ENCODE data around the gene MTOR. TPM values are rescaled to one million over a fixed set of nuclear protein-coding genes. Genes with fewer than 3 reads are reported as not detected.

The MTOR gene
- total RNA-seq, 1 donor from 2014 or later: 53.0 TPM

DNA sequence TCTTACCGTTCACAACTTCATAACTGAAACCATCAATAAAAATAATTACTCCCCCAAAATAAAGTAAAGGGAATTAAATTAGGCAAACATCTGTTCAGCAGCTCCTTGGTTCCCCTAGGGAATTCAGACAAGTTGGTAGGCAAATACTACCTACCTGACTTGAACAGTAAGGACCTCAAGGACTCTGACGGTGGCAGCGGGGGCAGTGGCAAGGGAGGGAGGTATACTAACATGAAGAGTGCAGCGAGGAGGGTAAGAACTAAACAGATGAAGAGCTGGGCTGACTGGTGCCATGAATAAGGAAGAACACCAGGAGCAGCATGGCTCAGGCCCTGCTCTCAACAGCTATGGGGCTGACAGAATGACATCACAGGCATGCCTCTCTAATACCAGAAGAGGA, 33.1 kb downstream of the MTOR start:
- H3K36me3 Mint-ChIP-seq: peaks cover 33% of the 10 kb centered on the region
- no peaks in the 10 kb centered on the region for H3K27me3 Mint-ChIP-seq
- no peak overlapping the region for H3K27ac Mint-ChIP-seq
- no peaks in the 10 kb centered on the region for H3K4me1 Mint-ChIP-seq (ENCODE audit: unreplicated experiment)
- no peaks in the 10 kb centered on the region for H3K9me3 Mint-ChIP-seq
- H3K4me3 Mint-ChIP-seq: no peak overlapping the region
- TF ChIP-seq, protein P1, sequence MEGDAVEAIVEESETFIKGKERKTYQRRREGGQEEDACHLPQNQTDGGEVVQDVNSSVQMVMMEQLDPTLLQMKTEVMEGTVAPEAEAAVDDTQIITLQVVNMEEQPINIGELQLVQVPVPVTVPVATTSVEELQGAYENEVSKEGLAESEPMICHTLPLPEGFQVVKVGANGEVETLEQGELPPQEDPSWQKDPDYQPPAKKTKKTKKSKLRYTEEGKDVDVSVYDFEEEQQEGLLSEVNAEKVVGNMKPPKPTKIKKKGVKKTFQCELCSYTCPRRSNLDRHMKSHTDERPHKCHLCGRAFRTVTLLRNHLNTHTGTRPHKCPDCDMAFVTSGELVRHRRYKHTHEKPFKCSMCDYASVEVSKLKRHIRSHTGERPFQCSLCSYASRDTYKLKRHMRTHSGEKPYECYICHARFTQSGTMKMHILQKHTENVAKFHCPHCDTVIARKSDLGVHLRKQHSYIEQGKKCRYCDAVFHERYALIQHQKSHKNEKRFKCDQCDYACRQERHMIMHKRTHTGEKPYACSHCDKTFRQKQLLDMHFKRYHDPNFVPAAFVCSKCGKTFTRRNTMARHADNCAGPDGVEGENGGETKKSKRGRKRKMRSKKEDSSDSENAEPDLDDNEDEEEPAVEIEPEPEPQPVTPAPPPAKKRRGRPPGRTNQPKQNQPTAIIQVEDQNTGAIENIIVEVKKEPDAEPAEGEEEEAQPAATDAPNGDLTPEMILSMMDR (conservative IDR thresholded peaks at IDR 0.05): no peak
- DNase-seq (ENCODE audit: extremely low spot score, unreplicated experiment): no peak

DNA sequence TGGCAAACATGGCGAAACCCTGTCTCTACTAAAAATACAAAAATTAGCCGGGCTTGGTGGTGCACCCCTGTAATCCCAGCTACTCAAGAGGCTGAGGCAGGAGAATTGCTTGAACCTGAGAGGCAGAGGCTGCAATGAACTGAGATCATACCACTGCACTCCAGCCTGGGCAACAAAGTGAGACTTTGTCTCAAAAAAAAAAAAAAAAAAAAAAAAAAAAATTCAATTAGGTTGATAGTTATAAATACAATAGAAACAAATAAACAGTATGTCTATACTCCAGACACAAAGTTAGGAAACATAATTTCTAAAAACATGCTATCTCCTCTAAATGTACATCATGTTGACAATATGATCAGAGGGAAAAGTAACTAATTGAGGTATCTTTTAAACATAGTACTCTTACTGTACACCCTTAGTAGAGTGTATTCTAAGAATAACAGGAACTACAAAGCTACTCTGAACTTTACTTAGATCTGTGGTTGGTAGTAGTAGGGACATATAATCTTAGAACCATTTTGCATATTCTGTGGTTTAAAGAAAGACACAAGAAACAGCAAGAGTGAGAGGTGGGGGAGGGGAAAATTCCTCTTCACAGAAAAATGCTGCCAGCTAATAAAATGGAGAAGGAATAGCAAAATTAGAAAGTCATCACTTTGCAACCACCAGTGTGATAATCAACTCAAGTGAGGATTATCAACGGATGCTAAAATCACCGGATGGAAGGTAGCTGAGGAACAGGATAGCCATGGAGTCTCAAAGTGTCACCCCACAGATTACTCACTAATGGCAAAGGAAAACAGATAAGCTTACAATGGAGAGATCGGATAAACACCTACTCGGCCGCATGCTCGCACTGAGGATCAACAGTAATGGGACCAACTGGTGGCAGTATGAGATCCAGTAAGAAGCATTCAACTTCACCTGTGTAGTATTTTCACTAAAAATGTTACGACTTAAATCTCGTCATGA, 35.0 kb downstream of the MTOR start:
- Mint-ChIP-seq H3K4me1 (ENCODE audit: unreplicated experiment) (no peaks in the 10 kb centered on the region), H3K36me3 (peaks cover 29% of the 10 kb centered on the region), H3K27me3 (no peaks in the 10 kb centered on the region), H3K4me3 (no peak overlapping the region), H3K27ac (no peak overlapping the region), H3K9me3 (no peaks in the 10 kb centered on the region)
- TF ChIP-seq, protein P1 (conservative IDR thresholded peaks at IDR 0.05): no peak
- DNase-seq (ENCODE audit: extremely low spot score, unreplicated experiment): no peak

DNA sequence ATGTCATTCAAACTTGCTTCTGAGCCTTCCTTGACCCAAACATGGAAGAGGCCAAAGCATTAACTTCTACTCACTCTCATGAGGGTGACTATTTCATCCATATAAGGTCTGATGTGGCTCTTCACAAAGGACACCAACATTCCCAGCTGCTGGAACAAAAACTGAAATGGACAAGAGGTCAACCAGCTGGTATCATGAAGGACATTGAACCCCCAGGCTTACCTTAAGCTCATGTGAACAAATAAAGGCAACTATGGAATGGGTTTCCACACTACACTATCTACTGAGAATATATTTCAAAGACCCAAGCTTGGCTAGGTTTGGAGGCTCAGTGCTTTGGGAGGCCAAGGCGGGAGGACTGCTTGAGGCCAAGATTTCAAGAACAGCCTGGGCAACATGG, 46.3 kb downstream of the MTOR start:
- peaks cover 31% of the 10 kb centered on the region for H3K36me3 Mint-ChIP-seq
- H3K9me3 Mint-ChIP-seq: no peaks in the 10 kb centered on the region
- H3K4me1 Mint-ChIP-seq (ENCODE audit: unreplicated experiment): no peaks in the 10 kb centered on the region
- no peak overlapping the region for H3K27ac Mint-ChIP-seq
- TF ChIP-seq, protein P1 (conservative IDR thresholded peaks at IDR 0.05): no peak
- H3K27me3 Mint-ChIP-seq: no peaks in the 10 kb centered on the region
- no peak for DNase-seq (ENCODE audit: extremely low spot score, unreplicated experiment)
- H3K4me3 Mint-ChIP-seq: no peak overlapping the region

DNA sequence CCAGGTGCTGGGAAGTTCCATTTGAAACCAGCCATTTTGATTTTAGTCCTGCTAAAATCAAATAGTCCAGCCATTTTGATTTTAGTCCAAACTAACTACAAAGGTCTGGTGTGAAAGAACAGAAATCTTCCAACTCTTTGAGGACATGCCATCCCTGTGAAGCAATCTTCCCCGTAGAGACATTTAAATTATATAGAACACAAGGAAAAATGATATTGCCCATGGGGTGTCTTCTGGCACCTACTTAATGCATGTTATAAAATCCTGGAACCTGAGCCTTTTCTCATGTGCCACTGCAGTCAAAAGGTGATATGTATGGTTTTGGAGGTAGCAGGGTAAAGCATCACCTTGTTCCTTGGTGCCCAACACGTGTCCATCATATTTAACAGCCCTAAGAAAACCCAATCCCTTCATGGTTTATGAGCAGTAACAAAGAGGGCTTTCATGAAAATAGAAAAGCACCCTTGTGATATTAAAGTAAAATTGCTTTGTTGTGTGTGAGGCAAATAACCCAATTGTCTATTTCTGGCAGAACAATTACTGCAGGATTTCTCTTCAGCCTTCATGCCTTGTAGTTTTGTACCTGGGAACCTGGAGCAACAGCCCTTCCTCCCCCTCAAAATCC, 46.9 kb downstream of the MTOR start:
- no peak overlapping the region for H3K4me3 Mint-ChIP-seq
- H3K4me1 Mint-ChIP-seq (ENCODE audit: unreplicated experiment): no peaks in the 10 kb centered on the region
- no peak overlapping the region for H3K27ac Mint-ChIP-seq
- H3K27me3 Mint-ChIP-seq: no peaks in the 10 kb centered on the region
- TF ChIP-seq, protein P1 (conservative IDR thresholded peaks at IDR 0.05): no peak
- peaks cover 34% of the 10 kb centered on the region for H3K36me3 Mint-ChIP-seq
- no peak for DNase-seq (ENCODE audit: extremely low spot score, unreplicated experiment)
- no peaks in the 10 kb centered on the region for H3K9me3 Mint-ChIP-seq

DNA sequence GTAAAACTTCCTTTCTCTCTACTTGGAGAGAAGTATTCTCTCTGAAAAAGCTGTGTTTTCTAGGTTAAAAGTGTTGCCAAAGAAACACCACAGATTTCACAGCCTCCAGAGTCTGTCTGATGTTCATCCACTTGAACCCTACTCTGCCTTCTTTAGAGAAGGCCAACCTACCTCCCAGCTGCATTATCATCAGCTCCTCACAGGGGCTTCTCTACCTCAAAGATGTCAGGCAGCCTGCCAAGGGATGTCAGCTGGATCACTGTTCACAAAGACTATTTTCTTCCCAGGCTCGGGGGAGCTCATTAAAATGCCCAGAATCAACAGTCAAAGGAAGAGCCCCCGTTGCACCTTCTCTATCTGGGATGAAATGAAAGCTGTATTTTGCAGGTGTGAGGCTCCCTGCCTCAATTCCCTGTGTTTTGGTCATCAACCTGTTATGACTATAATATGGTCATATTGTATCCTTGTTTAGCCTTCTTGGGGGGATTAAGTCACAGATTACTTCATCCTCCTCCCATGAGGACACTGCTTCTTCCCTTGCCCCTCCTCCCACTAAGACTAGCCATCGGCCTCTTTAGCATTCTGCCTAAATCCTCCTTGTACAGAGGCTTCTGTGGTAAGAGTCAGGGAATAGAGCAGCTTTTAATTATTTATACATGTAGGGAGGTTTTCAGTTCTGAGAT, 47.5 kb downstream of the MTOR start:
- H3K4me3 Mint-ChIP-seq: no peak overlapping the region

More for the DNA sequence above, 47.5 kb downstream of the MTOR start:
- TF ChIP-seq, protein P1 (conservative IDR thresholded peaks at IDR 0.05): no peak
- no peaks in the 10 kb centered on the region for H3K9me3 Mint-ChIP-seq
- H3K4me1 Mint-ChIP-seq (ENCODE audit: unreplicated experiment): no peaks in the 10 kb centered on the region
- peaks cover 34% of the 10 kb centered on the region for H3K36me3 Mint-ChIP-seq
- H3K27ac Mint-ChIP-seq: no peak overlapping the region
- H3K27me3 Mint-ChIP-seq: no peaks in the 10 kb centered on the region
- DNase-seq (ENCODE audit: extremely low spot score, unreplicated experiment): no peak

Data from type B pancreatic cell (in vitro differentiated cells).